Neural progenitor cell (in vitro differentiated cells): ENCODE results near the gene CYGB.
"Not testable (repeated sequence)": the region's sequence is repeated elsewhere in the genome, so short reads cannot be mapped to it uniquely, and the experiment has no call there.

ENCODE experiments used
- CTCF ChIP-seq: fragments of 200-600 bp; sonication (generic); IDR thresholded peaks from 2 replicates; pipeline ENCODE4 v1.5.1; 2017; ENCODE audit warnings: antibody characterized with exemption, mild to moderate bottlenecking
- EZH2 ChIP-seq: fragments of 200-600 bp; sonication (generic); IDR thresholded peaks from 2 replicates; pipeline ENCODE4 v1.6.1; 2017; ENCODE audit warnings: antibody characterized with exemption, mild to moderate bottlenecking, moderate library complexity

DNA sequence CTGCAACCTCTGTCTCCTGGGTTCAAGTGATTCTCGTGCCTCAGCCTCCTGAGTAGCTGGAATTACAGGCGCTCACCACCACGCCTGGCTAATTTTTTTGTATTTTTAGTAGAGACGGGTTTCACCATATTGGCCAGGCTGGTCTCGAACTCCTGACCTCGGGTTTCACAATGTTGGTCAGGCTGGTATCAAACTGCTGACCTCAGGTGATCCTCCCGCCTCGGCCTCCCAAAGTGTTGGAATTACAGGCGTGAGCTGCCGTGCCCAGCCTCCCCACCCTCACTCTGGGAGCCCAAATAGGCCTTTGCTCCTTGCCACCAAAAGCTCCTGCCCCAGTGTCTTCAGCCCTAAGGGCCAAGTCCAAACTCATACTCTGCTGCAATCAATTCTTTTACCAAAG lies 15.8 kb downstream of the CYGB start:
- not testable (repeated sequence) for TF ChIP-seq CTCF, EZH2
